GM18520 (cell line): ENCODE measurements around the gene FLNC.

Experiments used
- ATAC-seq: cut with Tn5 transposase; IDR thresholded peaks from one replicate; pipeline ENCODE4 v1.9.1; 2021; ENCODE audit not compliant: unreplicated experiment

FLNC gene

DNA sequence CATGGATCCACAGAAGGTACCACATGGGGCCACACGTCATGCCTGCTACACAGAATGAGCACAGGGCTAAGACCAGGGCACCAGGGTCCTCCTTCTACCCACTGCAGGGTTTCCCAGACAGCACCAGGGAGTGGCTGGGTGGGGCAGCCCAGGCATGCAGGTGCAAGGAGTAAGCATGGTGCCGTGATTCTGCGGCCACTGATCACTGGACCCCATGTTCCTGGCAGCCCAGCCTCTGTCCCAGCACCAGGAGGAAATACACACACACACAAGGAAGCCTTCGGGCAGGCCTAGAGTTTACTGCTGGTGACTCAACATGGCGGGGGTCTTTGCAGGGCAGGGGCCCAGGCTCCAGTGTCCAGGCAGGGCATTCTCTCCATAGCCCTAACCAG is 46.4 kb downstream of the FLNC start:
- no peak for ATAC-seq

DNA sequence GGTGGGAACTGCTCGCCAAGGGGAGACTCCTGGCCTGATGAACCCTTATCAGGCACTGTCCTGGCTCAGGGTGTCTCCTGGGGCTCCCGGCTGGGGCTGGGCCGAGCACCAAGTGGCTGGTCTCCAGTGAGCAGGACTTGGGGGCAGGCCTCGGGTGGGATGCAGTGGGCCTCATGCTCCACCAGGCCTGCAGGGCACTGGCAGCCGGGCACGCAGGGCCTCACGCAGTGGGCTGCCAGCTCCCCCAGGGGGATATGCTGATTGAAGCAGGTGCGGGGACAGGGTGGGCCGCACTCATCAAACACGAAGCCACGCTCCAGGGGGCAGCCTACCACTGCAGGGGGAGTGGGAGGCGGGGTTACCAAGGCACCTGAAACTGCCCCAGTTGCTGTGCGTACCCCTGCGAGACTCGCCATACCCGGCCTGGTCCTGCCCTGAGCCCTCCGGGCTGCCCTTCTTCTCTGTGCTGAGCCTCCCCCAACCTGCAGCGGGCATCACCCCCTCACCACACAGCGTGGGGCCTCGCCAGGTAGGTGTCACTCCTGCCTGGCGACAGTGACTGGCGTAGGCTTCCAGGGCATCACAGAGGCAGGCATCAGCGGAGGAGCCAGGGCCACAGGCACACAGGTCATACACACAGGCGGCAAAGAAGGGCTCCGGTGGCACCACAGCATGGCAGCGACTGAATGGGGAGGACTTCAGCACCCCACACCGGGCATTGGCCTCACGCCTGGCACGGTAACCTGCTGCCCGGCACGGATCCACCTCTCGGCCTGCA is 47.0 kb downstream of the FLNC start:
- no peak for ATAC-seq

DNA sequence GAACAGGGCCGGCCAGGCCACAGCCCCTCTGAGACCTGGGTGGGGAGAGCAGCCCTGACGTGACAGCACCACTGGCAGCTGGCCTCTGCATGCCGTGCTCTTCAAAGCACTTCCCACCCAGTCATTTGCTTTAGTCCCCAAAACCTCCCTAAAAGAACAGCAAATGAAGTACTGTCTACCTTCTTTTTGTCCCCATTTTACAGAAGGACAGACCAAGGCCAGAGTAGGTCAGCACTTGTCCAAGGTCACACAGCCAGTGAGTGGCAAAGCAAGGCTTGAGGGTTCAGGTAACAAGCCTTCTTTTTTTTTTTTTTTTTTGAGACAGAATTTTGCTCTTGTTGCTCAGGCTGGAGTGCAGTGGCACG is 47.5 kb downstream of the FLNC start:
- no peak for ATAC-seq

- ATAC-seq = no peak
Measured at GRCh38 chr7:128878226-128879105, 48.3 kb downstream of the FLNC start.

GRCh38 chr7:128879461-128879938 is 49.3 kb downstream of the FLNC start:
- no peak for ATAC-seq

GRCh38 chr7:128879939-128880746 is 49.9 kb downstream of the FLNC start:
- no peak for ATAC-seq

- ATAC-seq = no peak
Measured at GRCh38 chr7:128880791-128881457, 50.7 kb downstream of the FLNC start.

DNA sequence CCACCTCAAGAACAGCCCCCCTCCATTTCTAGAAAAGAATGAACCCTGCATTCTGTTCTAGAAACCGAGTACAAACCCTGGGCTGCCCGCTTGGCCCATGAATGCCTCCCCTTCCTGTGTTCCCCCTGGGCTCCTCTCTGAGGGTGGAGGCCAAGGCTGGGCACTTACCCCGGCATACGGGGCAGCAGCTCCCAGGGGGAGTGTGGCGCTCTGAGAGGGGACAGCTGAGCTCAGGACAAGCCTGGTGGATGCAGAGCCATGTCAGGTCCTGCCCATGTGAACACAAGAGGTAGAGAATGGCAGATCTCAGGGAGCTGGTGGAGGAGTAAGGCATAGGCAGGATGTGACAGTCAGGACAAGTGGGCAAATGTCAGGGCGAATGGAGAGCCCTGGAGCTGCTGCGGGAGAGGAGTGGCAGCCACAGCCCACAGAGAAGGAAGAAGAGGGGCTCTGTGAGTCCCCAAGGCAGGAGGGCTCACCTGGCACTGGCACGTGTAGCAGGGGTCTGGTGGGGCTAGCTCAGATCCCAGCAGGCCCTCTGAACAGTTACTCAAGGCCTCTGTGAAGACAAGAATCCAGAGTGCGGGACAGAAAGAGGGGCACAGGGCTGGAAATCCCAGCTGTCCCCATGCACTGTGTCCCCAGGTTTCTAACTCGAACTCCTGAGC is 51.4 kb downstream of the FLNC start:
- no peak for ATAC-seq

GRCh38 chr7:128882134-128882533 is 51.9 kb downstream of the FLNC start:
- ATAC-seq = no peak

GRCh38 chr7:128883622-128884448 is 53.6 kb downstream of the FLNC start:
- peak; percentile 59 for ATAC-seq

DNA sequence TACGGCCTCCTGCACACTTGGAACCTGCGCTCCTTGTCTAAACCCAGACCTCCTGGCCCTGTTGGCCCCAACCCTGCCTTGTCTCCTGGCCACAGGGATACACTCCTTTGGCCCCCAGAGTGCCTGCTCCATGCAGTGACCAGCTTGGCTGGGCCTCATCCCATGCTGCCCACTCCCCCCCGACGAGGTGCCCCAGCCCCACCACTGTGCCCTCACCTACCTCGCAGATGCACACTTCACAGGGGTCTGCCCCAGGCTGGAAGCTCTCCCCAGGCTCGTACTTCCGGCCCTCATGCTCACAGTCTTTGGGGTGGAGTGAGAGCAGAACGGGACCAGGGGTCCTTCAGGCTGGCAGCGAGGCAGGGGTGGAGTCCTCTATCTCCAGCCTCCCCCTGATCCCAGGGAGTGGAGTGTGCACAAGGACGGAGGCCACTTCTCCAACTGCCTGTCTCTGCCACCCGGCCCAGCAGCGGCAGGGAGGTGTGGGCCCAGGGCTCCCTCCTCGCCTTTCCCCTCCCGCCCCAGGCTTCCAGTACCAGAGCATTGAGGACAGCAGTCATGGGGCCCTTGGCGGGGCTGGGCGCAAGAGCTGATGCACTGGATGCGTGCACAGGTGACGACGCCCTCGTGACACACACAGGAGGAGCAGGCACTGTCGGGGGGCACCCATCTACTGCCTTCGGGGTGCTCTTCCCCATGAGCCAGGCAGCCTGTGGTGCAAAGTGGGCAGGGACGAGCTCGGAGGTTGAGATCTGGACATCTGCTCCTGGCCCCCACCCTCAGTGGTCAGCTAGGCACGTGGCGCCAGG is 54.6 kb downstream of the FLNC start:
- no peak for ATAC-seq

GRCh38 chr7:128885370-128886187 is 55.4 kb downstream of the FLNC start:
- ATAC-seq = no peak

DNA sequence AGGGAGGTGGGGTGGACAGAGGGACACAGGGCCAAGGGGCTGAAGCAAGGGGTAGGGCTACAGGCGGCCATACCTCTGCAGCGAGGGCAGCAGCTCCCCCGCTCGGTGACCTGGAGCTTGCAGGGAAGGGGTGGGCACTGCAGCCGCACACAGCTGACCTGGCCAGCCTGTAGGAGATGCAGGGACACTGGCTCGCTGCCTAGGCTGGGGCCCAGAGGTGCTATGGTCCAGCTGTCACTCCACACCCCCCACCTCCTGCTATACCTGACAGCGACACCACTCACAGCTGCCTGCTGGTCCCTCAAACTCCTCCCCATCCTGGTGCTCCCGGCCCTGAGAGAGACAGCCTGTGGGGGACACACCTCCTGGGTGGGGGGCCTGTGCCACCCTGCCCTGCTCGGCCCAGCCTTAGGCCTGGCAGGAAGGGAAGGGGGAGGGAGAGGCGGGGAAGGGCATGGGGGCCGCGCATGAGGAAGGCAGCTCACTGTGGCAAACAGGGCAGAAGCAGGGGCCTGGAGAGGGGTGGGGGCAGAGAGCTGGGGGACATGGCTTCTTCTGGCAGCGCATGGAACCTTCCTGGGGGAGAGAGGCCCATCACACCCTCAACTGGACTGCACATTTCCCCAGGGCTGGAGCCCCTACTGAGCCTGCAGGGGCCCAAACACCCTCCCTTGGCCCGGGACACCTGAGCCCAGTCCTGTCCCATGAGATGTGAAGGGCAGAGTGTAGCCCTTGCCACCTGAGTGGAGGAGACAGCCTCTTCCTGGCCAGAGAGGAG is 56.4 kb downstream of the FLNC start:
- ATAC-seq = no peak

DNA sequence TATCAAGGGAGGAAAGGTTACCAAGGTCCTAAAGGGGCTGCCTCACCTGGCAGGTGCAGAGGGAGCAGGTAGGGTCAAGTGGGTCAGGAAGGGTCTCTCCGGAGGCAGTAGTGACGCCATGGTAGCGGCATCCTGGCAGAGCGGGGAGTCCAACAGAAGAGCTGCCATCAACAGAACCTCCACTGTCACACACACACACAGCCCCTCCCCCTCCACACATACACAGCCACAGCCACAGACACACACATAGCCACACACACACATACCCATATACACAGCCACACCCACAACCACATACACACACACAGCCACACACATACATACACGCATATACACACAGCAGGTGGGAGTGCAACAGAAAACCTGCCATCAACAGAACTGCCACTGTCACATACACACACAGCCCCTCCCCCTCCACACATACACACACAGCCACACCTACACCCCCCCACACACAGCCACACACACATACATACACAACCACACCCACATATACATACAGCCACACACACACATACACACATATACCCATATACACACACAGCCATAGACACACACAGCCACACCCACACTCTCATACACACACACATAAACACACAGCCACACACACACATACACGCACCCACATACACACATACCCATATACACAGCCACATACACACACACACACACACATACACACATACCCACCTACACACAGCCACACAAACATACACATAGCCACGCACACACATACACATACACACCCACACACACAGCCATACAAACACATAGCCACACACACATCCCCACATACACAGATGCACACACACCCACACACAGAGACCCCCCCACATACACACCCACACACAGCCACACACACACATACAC is 57.2 kb downstream of the FLNC start:
- ATAC-seq = no peak

DNA sequence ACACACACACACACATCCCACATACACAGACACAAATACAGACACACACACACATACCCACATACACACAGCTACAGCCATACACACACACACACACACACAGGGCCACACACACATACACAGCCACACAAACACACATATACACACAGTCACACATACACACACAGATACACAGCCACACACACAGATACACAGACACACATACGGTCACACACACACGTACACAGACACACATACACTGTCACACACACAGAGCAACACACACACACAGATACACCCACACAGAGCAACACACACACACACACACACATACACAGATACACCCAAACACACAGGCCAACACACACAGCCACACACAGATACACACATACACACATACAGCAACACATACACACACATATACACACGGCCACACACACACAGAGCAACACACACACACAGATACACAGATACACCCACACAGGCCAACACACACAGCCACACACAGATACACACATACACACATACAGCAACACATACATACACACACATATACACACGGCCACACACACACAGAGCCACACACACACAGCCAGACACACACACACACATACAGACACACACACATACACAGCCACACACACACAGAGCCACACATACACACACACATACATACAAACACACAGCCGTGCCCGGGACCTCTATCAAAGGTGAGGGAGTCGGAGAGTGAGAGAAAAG is 58.0 kb downstream of the FLNC start:
- no peak for ATAC-seq
